ENCODE measurements around the gene ADI1. TPM values are rescaled to one million over a fixed set of nuclear protein-coding genes. Genes with fewer than 3 reads are reported as not detected.

Gene ADI1
- polyA plus RNA-seq, 1 of the 3 experiments (the other 2 are of a cell fraction): 67.2 TPM

DNA sequence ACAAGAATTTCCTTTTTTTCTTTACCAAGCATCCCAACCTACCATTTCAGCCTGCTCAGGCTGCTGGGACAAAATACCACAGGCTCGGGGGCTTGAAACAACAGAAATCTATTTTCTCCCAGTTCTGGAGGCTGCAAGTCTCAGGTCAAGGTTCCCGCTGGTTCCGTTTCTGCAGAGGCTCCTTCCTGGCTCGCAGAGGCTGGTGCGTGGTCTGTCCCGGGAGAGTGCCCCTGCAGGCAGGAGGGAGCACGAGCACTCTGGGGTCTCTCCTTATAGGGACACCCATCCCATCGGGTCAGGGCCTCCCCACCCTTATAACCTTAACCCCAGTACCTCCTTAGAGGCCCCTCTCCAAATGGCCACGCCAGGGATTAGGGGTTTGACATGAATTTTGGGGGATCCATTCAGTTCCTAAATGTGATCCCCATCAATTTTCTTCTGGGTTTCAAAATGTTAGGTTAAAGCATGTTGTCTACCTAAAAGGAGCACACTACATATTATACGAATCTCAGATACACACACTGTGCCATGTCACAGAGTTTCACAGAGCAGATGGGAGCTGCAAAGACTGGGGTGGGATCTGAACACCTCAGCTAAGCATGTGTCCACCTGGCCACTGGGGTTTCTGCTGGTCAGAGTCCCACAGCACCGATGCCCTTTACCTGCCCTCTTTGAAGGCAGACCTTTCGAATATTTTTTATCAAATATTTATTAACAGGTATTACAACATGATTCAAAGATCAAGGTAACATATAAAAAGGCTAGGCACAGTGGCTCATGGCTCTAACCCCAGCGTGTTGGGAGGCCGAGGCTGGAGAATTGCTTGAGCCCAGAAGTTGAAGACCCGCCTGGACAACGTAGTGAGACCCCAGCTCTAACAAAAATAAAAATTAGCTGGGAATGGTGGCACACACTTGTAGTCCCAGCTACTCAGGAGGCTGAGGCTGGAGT lies 17.6 kb upstream of the ADI1 start:
- peak; percentile 77 for DNase-seq
- H3K9me3 ChIP-seq: no peaks in the 10 kb centered on the region
- peak overlapping the region; percentile 72 to 98; a peak in 3 of 4 replicates for H3K27ac ChIP-seq (ENCODE audit: low read depth in 2 of 2, low read length in 1 of 2)
- TF ChIP-seq POLR2AphosphoS5 (IDR thresholded peaks at IDR 0.05; ENCODE audit: low read depth, low read length): peak; percentile 4; the same call in 1 of the 2 replicates
- TF ChIP-seq CTCF (IDR thresholded peaks at IDR 0.05): peak; percentile 72
- TF ChIP-seq GABPA (IDR thresholded peaks at IDR 0.05; ENCODE audit: low read depth): peak; percentile 45; the same call in 1 of the 2 replicates
- TF ChIP-seq FOXJ3 (CRISPR knock-in tag; IDR thresholded peaks at IDR 0.05): no peak
- TF ChIP-seq RAD21 (IDR thresholded peaks at IDR 0.05; ENCODE audit: low read length): peak; percentile 15; the same call in 1 of the 2 replicates
- TF ChIP-seq CHD2 (IDR thresholded peaks at IDR 0.05; ENCODE audit: low read length, partially characterized antibody): no peak
- TF ChIP-seq YY1 (IDR thresholded peaks at IDR 0.05; ENCODE audit: low read depth): no peak
- TF ChIP-seq, protein P1, sequence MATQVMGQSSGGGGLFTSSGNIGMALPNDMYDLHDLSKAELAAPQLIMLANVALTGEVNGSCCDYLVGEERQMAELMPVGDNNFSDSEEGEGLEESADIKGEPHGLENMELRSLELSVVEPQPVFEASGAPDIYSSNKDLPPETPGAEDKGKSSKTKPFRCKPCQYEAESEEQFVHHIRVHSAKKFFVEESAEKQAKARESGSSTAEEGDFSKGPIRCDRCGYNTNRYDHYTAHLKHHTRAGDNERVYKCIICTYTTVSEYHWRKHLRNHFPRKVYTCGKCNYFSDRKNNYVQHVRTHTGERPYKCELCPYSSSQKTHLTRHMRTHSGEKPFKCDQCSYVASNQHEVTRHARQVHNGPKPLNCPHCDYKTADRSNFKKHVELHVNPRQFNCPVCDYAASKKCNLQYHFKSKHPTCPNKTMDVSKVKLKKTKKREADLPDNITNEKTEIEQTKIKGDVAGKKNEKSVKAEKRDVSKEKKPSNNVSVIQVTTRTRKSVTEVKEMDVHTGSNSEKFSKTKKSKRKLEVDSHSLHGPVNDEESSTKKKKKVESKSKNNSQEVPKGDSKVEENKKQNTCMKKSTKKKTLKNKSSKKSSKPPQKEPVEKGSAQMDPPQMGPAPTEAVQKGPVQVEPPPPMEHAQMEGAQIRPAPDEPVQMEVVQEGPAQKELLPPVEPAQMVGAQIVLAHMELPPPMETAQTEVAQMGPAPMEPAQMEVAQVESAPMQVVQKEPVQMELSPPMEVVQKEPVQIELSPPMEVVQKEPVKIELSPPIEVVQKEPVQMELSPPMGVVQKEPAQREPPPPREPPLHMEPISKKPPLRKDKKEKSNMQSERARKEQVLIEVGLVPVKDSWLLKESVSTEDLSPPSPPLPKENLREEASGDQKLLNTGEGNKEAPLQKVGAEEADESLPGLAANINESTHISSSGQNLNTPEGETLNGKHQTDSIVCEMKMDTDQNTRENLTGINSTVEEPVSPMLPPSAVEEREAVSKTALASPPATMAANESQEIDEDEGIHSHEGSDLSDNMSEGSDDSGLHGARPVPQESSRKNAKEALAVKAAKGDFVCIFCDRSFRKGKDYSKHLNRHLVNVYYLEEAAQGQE (IDR thresholded peaks at IDR 0.05; ENCODE audit: low read depth, low read length): no peak
- CTCF ChIA-PET: interaction anchor here (0.8 to 2.2 kb wide), 3 partner anchors 16 to 20 kb away, joined by 3 to 6 read pairs (median 3); no protein-coding TSS in a partner anchor
- peak overlapping the region; percentile 32 to 63; a peak in 3 of 4 replicates for H3K4me3 ChIP-seq (ENCODE audit: low read depth in 2 of 2, low read length in 1 of 2)
- peaks cover 29% of the 10 kb centered on the region for H3F3A ChIP-seq (replicated peaks; ENCODE audit: insufficient read depth)
- peak overlapping the region; percentile 72 for H3K4me2 ChIP-seq
- no peaks in the 10 kb centered on the region for H4K20me1 ChIP-seq (ENCODE audit: insufficient read depth)
- peaks cover 10% of the 10 kb centered on the region for H3K79me2 ChIP-seq (ENCODE audit: insufficient read depth)
- POLR2A ChIA-PET: interaction anchor here (1.3 kb wide), 1 partner anchor 21 kb away, joined by 3 read pairs; the partner anchor contains the start of gene RNASEH1
- WGBS (ENCODE audit: low lambda C conversion rate): 72% methylated on average over 16 of the region's 16 CpGs
- peaks cover 19 to 20% of the 10 kb centered on the region in 2 experiments for H3K36me3 ChIP-seq (replicated peaks in 1 of 2; ENCODE audit: control insufficient read depth in 1 of 2, insufficient read depth in 2 of 2, low read length in 1 of 2)
- no peaks in the 10 kb centered on the region for H3K27me3 ChIP-seq (ENCODE audit: insufficient read depth)
- H3K4me1 ChIP-seq (ENCODE audit: control insufficient read depth in 1 of 2, insufficient read depth in 2 of 2, low read depth in 1 of 2, low read length in 1 of 2): peaks cover 3 to 13% of the 10 kb centered on the region in 2 experiments; a peak in 3 of 4 replicates
- no peaks in the 10 kb centered on the region for H3K9me2 ChIP-seq
- H2AFZ ChIP-seq (ENCODE audit: low read depth): peak overlapping the region; percentile 66
- peak overlapping the region; percentile 87 for H3K9ac ChIP-seq

Measured in SK-N-SH (cell line).